Measurements from ENCODE around the gene TRRAP. TPM values are rescaled to one million over a fixed set of nuclear protein-coding genes. Genes with fewer than 3 reads are reported as not detected.
"Not testable (repeated sequence)": the region's sequence is repeated elsewhere in the genome, so short reads cannot be mapped to it uniquely, and the experiment has no call there.

The TRRAP gene
- total RNA-seq, 4 donors from 2014 or later: 12.1 to 25.6 (median 16.7) TPM

DNA sequence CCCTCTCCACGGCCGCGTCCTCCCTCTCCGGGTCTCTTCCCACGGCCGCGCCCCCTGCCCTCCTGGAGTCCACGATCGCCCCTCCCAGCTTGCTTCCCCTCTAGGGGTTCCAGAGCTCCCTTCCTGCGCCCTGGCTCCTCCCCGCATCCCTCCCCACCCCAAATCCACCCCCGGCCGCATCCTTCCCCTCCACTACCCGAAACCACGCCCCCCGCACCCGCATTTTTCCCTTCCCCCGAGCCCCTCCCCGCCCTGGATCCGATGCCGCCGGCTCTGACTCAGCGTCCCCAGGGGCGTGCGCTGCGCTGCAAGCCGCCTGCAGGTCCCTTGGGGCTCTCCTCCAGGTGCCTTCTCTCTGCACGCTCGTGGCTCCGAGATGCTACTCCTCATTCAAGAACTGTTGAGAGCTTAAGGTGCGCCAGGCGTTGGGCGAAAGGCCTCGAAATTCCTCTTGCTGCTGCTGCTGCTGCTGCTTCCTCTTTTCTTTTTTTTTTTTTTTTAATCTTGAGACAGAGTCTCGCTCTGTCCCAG, 8.1 kb upstream of the TRRAP start:
- 1 to 2% methylated on average over 16 to 23 of the region's 35 CpGs for WGBS, 2 donors

DNA sequence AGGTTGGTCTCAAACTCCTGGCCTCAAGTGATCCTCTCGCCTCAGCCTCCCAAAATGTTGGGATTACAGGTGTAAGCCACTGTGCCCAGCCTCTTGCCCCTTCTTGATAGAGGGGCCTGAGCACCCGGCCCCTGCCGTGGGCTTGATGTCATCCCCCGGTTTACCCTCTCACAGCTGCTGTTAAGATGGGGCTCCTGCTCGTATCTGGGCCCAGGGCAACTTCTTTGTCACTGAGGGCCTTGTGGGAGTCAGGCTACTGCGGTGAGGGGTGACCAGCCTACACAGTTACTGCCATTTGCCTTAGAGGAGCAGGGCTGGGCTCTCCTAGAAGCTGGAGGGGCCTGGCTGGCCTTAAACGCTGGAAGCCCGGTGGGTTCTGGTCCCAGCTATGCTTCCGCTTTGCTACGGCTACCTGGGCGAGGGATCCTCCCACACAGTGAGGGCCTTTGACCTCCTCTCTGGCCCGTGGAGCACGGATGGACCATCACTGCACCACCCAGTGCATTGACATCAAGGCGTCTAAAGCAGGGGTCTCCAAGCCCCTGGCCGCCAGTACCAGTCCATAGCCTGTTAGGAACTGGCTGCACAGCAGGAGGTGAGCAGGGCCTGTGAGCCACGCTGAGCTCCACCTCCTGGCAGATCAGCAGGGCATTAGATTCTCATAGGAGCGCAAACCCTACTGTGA, 7.4 kb upstream of the TRRAP start:
- DNase-seq: no peak
- Histone ChIP-seq H3K27ac (no peak overlapping the region), H3K4me3 (peak overlapping the region in 2 of 4 donors; percentile 49 to 65), H3K36me3 (no peaks in the 10 kb centered on the region), H3K27me3 (peaks cover 0 to 65% (median 8%) of the 10 kb centered on the region in 4 donors), H3K4me1 (peaks cover 0 to 21% (median 13%) of the 10 kb centered on the region in 3 donors), H3K9me3 (no peaks in the 10 kb centered on the region)
- WGBS, 2 donors: 75 to 95% methylated on average over 4 of the region's 17 CpGs
- intact Hi-C loops (cut with DNase I): no loop called here
- TF ChIP-seq, protein P1, sequence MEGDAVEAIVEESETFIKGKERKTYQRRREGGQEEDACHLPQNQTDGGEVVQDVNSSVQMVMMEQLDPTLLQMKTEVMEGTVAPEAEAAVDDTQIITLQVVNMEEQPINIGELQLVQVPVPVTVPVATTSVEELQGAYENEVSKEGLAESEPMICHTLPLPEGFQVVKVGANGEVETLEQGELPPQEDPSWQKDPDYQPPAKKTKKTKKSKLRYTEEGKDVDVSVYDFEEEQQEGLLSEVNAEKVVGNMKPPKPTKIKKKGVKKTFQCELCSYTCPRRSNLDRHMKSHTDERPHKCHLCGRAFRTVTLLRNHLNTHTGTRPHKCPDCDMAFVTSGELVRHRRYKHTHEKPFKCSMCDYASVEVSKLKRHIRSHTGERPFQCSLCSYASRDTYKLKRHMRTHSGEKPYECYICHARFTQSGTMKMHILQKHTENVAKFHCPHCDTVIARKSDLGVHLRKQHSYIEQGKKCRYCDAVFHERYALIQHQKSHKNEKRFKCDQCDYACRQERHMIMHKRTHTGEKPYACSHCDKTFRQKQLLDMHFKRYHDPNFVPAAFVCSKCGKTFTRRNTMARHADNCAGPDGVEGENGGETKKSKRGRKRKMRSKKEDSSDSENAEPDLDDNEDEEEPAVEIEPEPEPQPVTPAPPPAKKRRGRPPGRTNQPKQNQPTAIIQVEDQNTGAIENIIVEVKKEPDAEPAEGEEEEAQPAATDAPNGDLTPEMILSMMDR (IDR thresholded peaks at IDR 0.05): no peak
- TF ChIP-seq POLR2A (IDR thresholded peaks at IDR 0.05): no peak

More for the DNA sequence above, 8.1 kb upstream of the TRRAP start:
- TF ChIP-seq, protein P1 (IDR thresholded peaks at IDR 0.05): no peak
- TF ChIP-seq POLR2A (IDR thresholded peaks at IDR 0.05): no peak
- no peak for DNase-seq
- H3K36me3 ChIP-seq: no peaks in the 10 kb centered on the region
- peak overlapping the region; percentile 17 to 65 (median 46) for H3K4me3 ChIP-seq
- intact Hi-C loops (cut with DNase I): no loop called here
- peaks cover 0 to 71% (median 8%) of the 10 kb centered on the region in 4 donors for H3K27me3 ChIP-seq
- H3K4me1 ChIP-seq: peaks cover 0 to 21% (median 13%) of the 10 kb centered on the region in 3 donors
- H3K27ac ChIP-seq: no peak overlapping the region
- H3K9me3 ChIP-seq: no peaks in the 10 kb centered on the region

DNA sequence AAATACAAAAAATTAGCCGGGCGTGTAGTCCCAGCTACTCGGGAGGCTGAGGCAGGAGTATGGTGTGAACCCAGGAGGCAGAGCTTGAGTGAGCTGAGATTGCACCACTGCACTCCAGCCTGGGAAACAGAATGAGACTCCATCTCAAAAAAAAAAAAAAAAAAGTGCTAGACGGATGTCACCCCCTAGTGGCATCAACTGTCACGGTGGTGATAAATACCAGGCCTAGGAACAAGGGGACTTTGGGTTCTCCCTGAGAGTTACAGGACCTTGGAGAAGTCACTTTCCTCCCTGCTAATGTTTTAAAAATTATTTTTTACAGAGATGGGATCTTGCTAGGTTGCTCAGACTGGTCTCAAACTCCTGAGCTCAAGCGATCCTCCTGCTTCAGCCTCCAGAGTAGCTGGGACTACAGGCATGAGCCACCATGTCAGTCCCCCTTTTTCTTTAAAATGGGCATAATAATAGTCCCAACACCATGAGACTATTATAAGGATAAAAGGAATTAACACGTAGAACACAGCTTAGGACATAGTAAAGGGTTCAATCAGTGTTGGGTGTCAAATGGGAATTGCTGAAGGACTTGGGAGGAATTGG, 5.9 kb upstream of the TRRAP start:
- 64% methylated on average over 6 to 7 of the region's 7 CpGs for WGBS, 2 donors
- peaks cover 0 to 52% (median 8%) of the 10 kb centered on the region in 4 donors for H3K27me3 ChIP-seq

DNA sequence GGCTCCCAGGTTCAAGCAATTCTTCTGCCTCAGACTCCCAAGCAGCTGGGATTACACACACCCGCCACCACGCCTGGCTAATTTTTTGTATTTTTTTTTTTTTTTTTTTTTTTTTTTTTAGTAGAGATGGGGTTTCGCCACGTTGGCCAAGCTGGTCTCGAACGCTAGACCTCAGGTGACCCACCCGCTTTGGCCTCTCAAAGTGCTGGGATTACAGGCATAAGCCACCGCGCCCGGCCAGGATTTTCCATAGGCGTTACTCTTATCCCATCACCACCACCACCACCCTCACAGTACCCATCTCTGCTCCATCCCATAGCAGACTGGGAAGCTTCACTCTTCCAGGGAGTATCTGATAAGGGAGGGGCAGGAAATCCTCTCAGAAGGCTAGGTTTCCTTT, 4.7 kb upstream of the TRRAP start:
- H3K4me1 ChIP-seq: peaks cover 5 to 29% (median 18%) of the 10 kb centered on the region in 3 donors
- H3K36me3 ChIP-seq; H3K4me3 ChIP-seq; H3K27ac ChIP-seq; intact Hi-C loops (cut with DNase I); DNase-seq; H3K9me3 ChIP-seq: not testable (repeated sequence)
- H3K27me3 ChIP-seq: peaks cover 0 to 40% (median 8%) of the 10 kb centered on the region in 4 donors
- WGBS, 2 donors: 85 to 91% methylated on average over 4 to 6 of the region's 11 CpGs

More for the DNA sequence above, 5.9 kb upstream of the TRRAP start:
- Histone ChIP-seq H3K4me1 (peaks cover 0 to 21% (median 13%) of the 10 kb centered on the region in 3 donors), H3K36me3 (no peaks in the 10 kb centered on the region), H3K9me3 (no peaks in the 10 kb centered on the region), H3K4me3 (no peak overlapping the region), H3K27ac (no peak overlapping the region)
- TF ChIP-seq POLR2A (IDR thresholded peaks at IDR 0.05): no peak
- TF ChIP-seq, protein P1 (IDR thresholded peaks at IDR 0.05): peak in 1 of 6 experiments; percentile 20
- no peak for DNase-seq
- intact Hi-C loops (cut with DNase I): no loop called here

DNA sequence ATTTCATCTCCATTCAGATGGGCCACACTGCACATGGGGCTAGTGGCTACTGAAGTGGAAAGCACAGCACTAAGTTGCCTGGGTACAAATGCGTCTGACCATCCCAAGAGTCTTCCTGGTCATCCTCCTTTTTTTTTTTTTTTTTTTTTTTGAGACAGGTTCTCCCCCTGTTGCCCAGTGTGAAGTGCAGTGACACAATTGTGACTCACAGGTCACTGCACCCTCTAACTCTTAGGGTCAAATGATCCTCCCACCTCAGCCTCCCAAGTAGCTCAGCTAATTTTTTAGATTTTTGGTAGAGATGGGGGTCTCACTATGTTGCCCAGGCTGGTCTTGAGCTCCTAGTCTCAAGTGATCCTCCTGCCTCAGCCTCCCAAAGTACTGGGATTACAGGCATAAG, 3.4 kb upstream of the TRRAP start:
- no peaks in the 10 kb centered on the region for H3K9me3 ChIP-seq
- 80 to 89% methylated on average over 1 of the region's 1 CpG for WGBS, 2 donors
- H3K4me1 ChIP-seq: peaks cover 10 to 31% (median 10%) of the 10 kb centered on the region in 3 donors
- TF ChIP-seq POLR2A (IDR thresholded peaks at IDR 0.05): no peak
- TF ChIP-seq, protein P1 (IDR thresholded peaks at IDR 0.05): no peak
- H3K36me3 ChIP-seq: no peaks in the 10 kb centered on the region
- no peak overlapping the region for H3K27ac ChIP-seq
- no peak for DNase-seq
- intact Hi-C loops (cut with DNase I): no loop called here
- H3K27me3 ChIP-seq: peaks cover 0 to 26% (median 3%) of the 10 kb centered on the region in 4 donors
- no peak overlapping the region for H3K4me3 ChIP-seq

All from esophagus squamous epithelium (tissue), 5 donors.